Measurements from ENCODE around the gene SLC27A5. TPM values are rescaled to one million over a fixed set of nuclear protein-coding genes. Genes with fewer than 3 reads are reported as not detected.

Gene SLC27A5
- total and polyA plus RNA-seq, 2 of the 13 experiments (the other 11 are each of a cell fraction or from before 2014, with no cell fraction given): 30.3 to 40.2 TPM

DNA sequence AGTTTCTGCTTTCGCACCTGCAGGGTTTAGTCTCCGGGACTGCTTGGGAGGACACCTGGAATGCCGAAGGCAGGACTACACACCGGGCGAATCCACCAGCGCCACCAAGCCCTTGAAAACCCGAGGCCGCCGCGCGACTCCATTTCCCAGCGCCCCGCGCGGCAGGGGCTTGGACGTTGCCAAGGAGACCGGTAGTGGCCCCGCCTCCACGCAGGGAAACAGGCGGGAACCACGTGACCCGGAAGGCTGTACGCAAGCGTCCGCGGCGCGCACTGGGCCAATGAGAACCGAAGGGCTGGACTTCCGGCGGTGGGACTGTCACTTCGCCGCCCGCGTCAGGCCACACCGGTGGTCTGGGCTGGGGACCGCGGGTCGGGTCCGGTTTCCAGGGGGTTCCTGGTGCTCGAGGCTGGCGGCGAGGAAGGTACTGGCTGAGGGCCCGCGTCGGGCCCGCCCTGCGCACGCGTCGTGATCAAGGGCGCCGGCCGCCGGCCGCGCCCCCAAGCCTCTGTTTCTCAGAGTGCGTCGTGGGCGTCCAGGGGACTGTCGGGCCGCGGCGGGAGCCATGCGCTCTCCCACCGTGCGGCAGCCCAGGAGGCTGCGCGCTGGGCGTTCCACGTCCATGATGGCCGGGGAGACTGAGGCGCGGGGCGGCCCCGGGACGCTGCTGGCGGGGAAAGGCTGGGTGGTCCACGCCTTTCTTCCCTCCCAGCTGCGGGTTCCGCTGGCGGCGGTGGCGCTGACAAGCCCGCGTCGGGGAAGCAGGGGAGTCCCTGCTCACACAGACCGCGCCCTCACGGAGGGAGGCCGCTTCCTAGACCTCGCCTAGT, 44.8 kb downstream of the SLC27A5 start, which contains the start of gene ZNF324 (continued):
- peak; percentile 66; the same call in 1 of the 2 replicates for TF ChIP-seq ZNF335 (CRISPR knock-in tag; IDR thresholded peaks at IDR 0.05)
- peak; percentile 21 to 31; a peak in 1 of 4 replicates for TF ChIP-seq HMGXB4 (CRISPR knock-in tag; IDR thresholded peaks at IDR 0.05; ENCODE audit: borderline replicate concordance in 1 of 2, low read depth in 1 of 2)
- TF ChIP-seq PAX8 (CRISPR knock-in tag; IDR thresholded peaks at IDR 0.05; ENCODE audit: borderline replicate concordance): no peak
- no peak for TF ChIP-seq TOE1 (CRISPR knock-in tag; IDR thresholded peaks at IDR 0.05)
- TF ChIP-seq GABPB1 (CRISPR knock-in tag; IDR thresholded peaks at IDR 0.05): peak; percentile 97
- no peak for TF ChIP-seq ZNF781 (CRISPR knock-in tag; IDR thresholded peaks at IDR 0.05; ENCODE audit: borderline replicate concordance, not compliant biosample characterization)
- TF ChIP-seq ELF3 (CRISPR knock-in tag; IDR thresholded peaks at IDR 0.05): peak; percentile 36; the same call in 1 of the 2 replicates
- TF ChIP-seq, protein P1, sequence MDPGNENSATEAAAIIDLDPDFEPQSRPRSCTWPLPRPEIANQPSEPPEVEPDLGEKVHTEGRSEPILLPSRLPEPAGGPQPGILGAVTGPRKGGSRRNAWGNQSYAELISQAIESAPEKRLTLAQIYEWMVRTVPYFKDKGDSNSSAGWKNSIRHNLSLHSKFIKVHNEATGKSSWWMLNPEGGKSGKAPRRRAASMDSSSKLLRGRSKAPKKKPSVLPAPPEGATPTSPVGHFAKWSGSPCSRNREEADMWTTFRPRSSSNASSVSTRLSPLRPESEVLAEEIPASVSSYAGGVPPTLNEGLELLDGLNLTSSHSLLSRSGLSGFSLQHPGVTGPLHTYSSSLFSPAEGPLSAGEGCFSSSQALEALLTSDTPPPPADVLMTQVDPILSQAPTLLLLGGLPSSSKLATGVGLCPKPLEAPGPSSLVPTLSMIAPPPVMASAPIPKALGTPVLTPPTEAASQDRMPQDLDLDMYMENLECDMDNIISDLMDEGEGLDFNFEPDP (CRISPR knock-in tag; conservative IDR thresholded peaks at IDR 0.05): no peak
- peak; percentile 40; the same call in 1 of the 2 replicates for TF ChIP-seq FOXC1 (CRISPR knock-in tag; IDR thresholded peaks at IDR 0.05; ENCODE audit: borderline replicate concordance)
- peak; percentile 36; the same call in 1 of the 2 replicates for TF ChIP-seq ZFP90 (CRISPR knock-in tag; IDR thresholded peaks at IDR 0.05; ENCODE audit: borderline replicate concordance)
- peak; percentile 60; the same call in 1 of the 2 replicates for TF ChIP-seq NFKB2 (CRISPR knock-in tag; IDR thresholded peaks at IDR 0.05; ENCODE audit: borderline replicate concordance)
- peak; percentile 55; the same call in 1 of the 2 replicates for TF ChIP-seq E2F1 (CRISPR knock-in tag; IDR thresholded peaks at IDR 0.05)
- TF ChIP-seq GFI1 (CRISPR knock-in tag; IDR thresholded peaks at IDR 0.05; ENCODE audit: borderline replicate concordance): 0 out of 2 replicates have a peak, but pooled peaks have one; percentile 55
- TF ChIP-seq, protein P2, sequence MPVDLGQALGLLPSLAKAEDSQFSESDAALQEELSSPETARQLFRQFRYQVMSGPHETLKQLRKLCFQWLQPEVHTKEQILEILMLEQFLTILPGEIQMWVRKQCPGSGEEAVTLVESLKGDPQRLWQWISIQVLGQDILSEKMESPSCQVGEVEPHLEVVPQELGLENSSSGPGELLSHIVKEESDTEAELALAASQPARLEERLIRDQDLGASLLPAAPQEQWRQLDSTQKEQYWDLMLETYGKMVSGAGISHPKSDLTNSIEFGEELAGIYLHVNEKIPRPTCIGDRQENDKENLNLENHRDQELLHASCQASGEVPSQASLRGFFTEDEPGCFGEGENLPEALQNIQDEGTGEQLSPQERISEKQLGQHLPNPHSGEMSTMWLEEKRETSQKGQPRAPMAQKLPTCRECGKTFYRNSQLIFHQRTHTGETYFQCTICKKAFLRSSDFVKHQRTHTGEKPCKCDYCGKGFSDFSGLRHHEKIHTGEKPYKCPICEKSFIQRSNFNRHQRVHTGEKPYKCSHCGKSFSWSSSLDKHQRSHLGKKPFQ (CRISPR knock-in tag; IDR thresholded peaks at IDR 0.05; ENCODE audit: insufficient replicate concordance): no peak
- 0 out of 2 replicates have a peak, but pooled peaks have one; percentile 23 for TF ChIP-seq POGZ (CRISPR knock-in tag; IDR thresholded peaks at IDR 0.05)
- TF ChIP-seq ZNF12 (CRISPR knock-in tag; IDR thresholded peaks at IDR 0.05): no peak
- TF ChIP-seq HOXD1 (CRISPR knock-in tag; IDR thresholded peaks at IDR 0.05): 0 out of 2 replicates have a peak, but pooled peaks have one; percentile 41
- no peak for TF ChIP-seq ATF4 (CRISPR knock-in tag; IDR thresholded peaks at IDR 0.05)
- TF ChIP-seq ZNF619 (CRISPR knock-in tag; IDR thresholded peaks at IDR 0.05): no peak
- TF ChIP-seq YEATS4 (CRISPR knock-in tag; IDR thresholded peaks at IDR 0.05; ENCODE audit: borderline replicate concordance): peak; percentile 71

All from HepG2 (cell line).